ENCODE measurements around the gene HOXB2. TPM values are rescaled to one million over a fixed set of nuclear protein-coding genes. Genes with fewer than 3 reads are reported as not detected.

Gene HOXB2
- total RNA-seq: 10.3 and 27.3 TPM in 2 replicates

GRCh38 chr17:48545022-48545375 is at the start of gene HOXB2:
Gene HOXB2 (minus strand): TSS chr17:48545109. CDS start chr17:48544911, 198 bp downstream.

GRCh38 chr17:48593126-48593829 is 48.4 kb upstream of the HOXB2 start, which contains the start of gene HOXB5:
Gene HOXB5 (minus strand): TSS chr17:48593779. CDS start chr17:48593682, 97 bp downstream.

GRCh38 chr17:48589831-48590606 is 45.1 kb upstream of the HOXB2 start, which contains the start of gene HOXB3:
Gene HOXB3 (minus strand): TSS chr17:48590241. CDS start chr17:48552474, 37,767 bp downstream.

GRCh38 chr17:48577946-48578615 is 33.2 kb upstream of the HOXB2 start, which contains the start of gene HOXB4:
Gene HOXB4 (minus strand): TSS chr17:48578350. CDS start chr17:48578319, 31 bp downstream.

GRCh38 chr17:48530887-48531272 is 14.0 kb downstream of the HOXB2 start, which contains the start of gene HOXB1:
Gene HOXB1 (minus strand): TSS chr17:48531011. CDS start chr17:48530904, 107 bp downstream.

Other genes starting within 250 kb of the HOXB2 start
- gene SKAP1, start 114.9 kb downstream of the HOXB2 start, total RNA-seq: not detected in 2 replicates
- gene HOXB1, start 14.1 kb downstream of the HOXB2 start, total RNA-seq: not detected in 2 replicates
- gene HOXB4, start 33.2 kb upstream of the HOXB2 start, total RNA-seq: 0.10 TPM in 1 of 2 replicates, not detected in the other
- 0.37 and 0.73 TPM in 2 replicates for gene HOXB3, start 45.1 kb upstream of the HOXB2 start, total RNA-seq
- gene HOXB5, start 48.7 kb upstream of the HOXB2 start, total RNA-seq: not detected in 2 replicates
- gene HOXB6, start 59.9 kb upstream of the HOXB2 start, total RNA-seq: not detected in 2 replicates
- gene HOXB7, start 65.9 kb upstream of the HOXB2 start, total RNA-seq: not detected in 2 replicates
- not detected in 2 replicates for gene HOXB8, start 70.2 kb upstream of the HOXB2 start, total RNA-seq
- not detected in 2 replicates for gene HOXB9, start 81.2 kb upstream of the HOXB2 start, total RNA-seq
- not detected in 2 replicates for gene PRAC1, start 177.4 kb upstream of the HOXB2 start, total RNA-seq
- not detected in 2 replicates for gene PRAC2, start 178.1 kb upstream of the HOXB2 start, total RNA-seq
- gene HOXB13, start 183.6 kb upstream of the HOXB2 start, total RNA-seq: not detected in 2 replicates